Prostate gland (tissue), 2 donors: Measurements from ENCODE around the gene PLA2G3. TPM values are rescaled to one million over a fixed set of nuclear protein-coding genes. Genes with fewer than 3 reads are reported as not detected.

Experiments used
- DNase-seq: peaks from one replicate; pipeline ENCODE4 v3.0.0-alpha.2; 2019; ENCODE audit warnings: low spot score
- H3K27ac ChIP-seq, 2 donors: fragments of 200-600 bp; sonication (generic); 2 replicates each; pipeline ENCODE4 v1.5.1; 2017 to 2019
- H3K27me3 ChIP-seq: fragments of 200-600 bp; sonication (generic); replicated peaks from 2 replicates; pipeline ENCODE4 v1.5.1; 2019; ENCODE audit not compliant: insufficient read depth
- H3K36me3 ChIP-seq, 2 donors: fragments of 200-600 bp; sonication (generic); 1 replicate in 1 of 2; 2 replicates in 1 of 2; pipeline versions ENCODE4 v1.5.1 to v1.8.1; 2017 to 2019
- H3K4me1 ChIP-seq: fragments of 200-600 bp; sonication (generic); replicated peaks from 2 replicates; pipeline ENCODE4 v1.5.1; 2019
- H3K4me3 ChIP-seq, 2 donors: fragments of 200-600 bp; sonication (generic); 2 replicates each; pipeline ENCODE4 v1.5.1; 2017 to 2019
- H3K9me3 ChIP-seq: fragments of 200-600 bp; sonication (generic); 2 replicates; pipeline ENCODE4 v1.5.1; 2017
- POLR2A ChIP-seq: fragments of 450-650 bp; IDR thresholded peaks from one replicate; pipeline ENCODE4 v1.6.1; 2016; ENCODE audit warnings: antibody characterized with exemption, mild to moderate bottlenecking
- POLR2AphosphoS5 ChIP-seq: sonication (generic); formaldehyde crosslinking; IDR thresholded peaks from one replicate; pipeline ENCODE4 v1.6.1; 2017; ENCODE audit warnings: antibody characterized with exemption
- WGBS: methylation state at CpG from one replicate; pipeline ENCODE4 v1.1.5; 2018; 5-methylcytosine and 5-hydroxymethylcytosine counted together
- intact Hi-C: fragments of 100-400 bp; cut with DNase I; formaldehyde crosslinking; loops from one replicate; pipeline ENCODE4 v1.14.2; 2022
- total RNA-seq, 2 donors: library from RNA; depleted of rRNA; stranded (reverse); fragments of >200 nt; gene quantifications; one replicate each; pipeline ENCODE4 v1.1.0, GENCODE V29; 2016
- TF ChIP-seq, protein P1 (sequence below), 4 experiments: fragments of 200-600 bp in 2 of 4; fragments of 450-650 bp in 2 of 4; sonication (generic) in 2 of 4; IDR thresholded peaks; 1 replicate in 3 of 4; 2 replicates in 1 of 4; pipeline ENCODE4 v1.5.1; 2016 to 2019; ENCODE audit warnings: antibody characterized with exemption in 4 of 4, mild to moderate bottlenecking in 2 of 4, moderate library complexity in 2 of 4

Gene PLA2G3
- total RNA-seq, 2 donors from 2014 or later, result 0.23 to 1.5 TPM

DNA sequence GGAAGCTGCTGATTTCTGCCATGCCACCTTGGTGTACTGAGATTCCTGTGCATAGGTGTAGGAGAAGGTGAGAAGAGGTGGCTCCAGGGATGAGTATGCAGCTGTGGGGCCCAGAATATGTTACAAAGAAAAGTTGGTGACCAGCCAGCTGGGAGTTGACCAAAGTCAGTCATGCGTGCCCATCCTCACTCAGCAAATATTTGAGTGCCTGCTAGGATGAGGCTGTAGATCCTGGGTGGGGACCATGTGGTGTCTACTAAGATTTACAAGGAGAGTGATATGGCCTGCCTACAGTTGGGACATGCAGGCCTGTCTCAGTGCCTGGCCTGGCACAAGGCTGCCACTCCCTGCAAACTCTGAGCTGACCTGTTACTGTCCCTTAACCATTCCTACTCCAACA lies 39.0 kb upstream of the PLA2G3 start:
- 44% methylated on average over 1 of the region's 1 CpG for WGBS
- Histone ChIP-seq H3K4me1 (peaks cover 20% of the 10 kb centered on the region), H3K27ac (peak overlapping the region; percentile 77 to 87), H3K9me3 (no peaks in the 10 kb centered on the region), H3K36me3 (no peaks in the 10 kb centered on the region), H3K4me3 (no peak overlapping the region), H3K27me3 (no peaks in the 10 kb centered on the region)
- TF ChIP-seq POLR2AphosphoS5, result peak; percentile 95
- TF ChIP-seq POLR2A, result no peak
- TF ChIP-seq, protein P1, sequence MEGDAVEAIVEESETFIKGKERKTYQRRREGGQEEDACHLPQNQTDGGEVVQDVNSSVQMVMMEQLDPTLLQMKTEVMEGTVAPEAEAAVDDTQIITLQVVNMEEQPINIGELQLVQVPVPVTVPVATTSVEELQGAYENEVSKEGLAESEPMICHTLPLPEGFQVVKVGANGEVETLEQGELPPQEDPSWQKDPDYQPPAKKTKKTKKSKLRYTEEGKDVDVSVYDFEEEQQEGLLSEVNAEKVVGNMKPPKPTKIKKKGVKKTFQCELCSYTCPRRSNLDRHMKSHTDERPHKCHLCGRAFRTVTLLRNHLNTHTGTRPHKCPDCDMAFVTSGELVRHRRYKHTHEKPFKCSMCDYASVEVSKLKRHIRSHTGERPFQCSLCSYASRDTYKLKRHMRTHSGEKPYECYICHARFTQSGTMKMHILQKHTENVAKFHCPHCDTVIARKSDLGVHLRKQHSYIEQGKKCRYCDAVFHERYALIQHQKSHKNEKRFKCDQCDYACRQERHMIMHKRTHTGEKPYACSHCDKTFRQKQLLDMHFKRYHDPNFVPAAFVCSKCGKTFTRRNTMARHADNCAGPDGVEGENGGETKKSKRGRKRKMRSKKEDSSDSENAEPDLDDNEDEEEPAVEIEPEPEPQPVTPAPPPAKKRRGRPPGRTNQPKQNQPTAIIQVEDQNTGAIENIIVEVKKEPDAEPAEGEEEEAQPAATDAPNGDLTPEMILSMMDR (IDR thresholded peaks at IDR 0.05), result no peak
- intact Hi-C loops, result no loop called here
- peak; percentile 91 for DNase-seq

DNA sequence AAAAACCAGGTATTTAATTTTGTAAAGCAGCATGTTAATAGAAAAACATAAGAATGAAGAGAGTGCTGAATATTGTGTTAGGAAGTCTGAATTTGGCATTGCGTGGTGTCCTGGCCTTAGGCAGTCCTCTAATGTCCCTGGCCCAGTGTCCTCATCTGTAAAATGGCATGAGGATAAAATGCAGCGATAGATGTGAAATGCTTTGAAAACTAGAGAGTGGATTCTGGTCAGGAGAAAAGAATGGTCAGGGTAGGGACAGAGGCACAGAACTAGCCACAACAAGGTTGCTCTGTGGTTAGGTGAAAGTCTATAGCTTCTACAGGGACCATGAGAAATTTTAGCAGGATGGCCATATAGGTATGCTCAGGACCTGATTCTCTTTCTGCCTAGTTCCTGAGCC lies 38.6 kb upstream of the PLA2G3 start:
- 96% methylated on average over 2 of the region's 2 CpGs for WGBS
- Histone ChIP-seq H3K4me3 (no peak overlapping the region), H3K27ac (peak overlapping the region; percentile 77 to 87), H3K36me3 (no peaks in the 10 kb centered on the region), H3K9me3 (no peaks in the 10 kb centered on the region), H3K4me1 (peaks cover 20% of the 10 kb centered on the region), H3K27me3 (no peaks in the 10 kb centered on the region)
- no peak for DNase-seq
- intact Hi-C loops, result no loop called here
- TF ChIP-seq, protein P1 (IDR thresholded peaks at IDR 0.05), result no peak
- TF ChIP-seq POLR2A, result no peak
- no peak for TF ChIP-seq POLR2AphosphoS5

DNA sequence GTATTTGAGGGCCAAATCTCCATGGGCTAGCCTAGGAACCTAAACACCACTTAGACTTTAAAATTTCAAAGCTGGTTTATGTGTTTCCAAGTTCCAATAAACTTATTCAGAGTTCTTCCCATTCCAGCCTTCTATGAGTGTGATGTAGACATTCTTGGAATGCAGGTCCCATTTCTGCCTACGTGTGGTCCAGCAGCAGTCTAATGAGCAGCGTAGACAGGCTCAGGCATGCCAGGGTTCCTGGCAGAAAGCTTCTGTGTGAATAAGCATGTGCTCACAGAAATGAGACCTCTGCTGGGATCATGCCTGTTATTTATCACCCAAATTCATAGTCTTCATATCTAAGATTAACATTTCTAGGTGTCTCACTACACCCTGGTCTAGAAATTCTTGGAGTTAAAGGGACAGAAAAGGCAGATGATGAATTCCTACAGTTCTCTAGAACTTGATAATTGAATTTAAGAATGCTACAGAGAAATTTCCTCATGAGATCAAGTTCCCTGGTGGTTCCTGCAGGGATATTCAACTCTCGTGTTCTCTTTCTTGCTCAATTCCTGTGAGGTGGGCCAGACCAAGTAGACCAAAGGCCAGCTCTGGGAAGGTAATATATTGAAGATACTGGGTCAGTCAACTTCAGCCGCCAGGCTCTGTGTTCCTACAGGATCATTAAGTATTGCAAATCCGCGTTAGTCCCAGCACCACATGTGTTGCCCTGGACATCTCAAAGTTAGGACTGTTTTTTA lies 37.3 kb upstream of the PLA2G3 start:
- Histone ChIP-seq H3K4me3 (no peak overlapping the region), H3K27ac (peak overlapping the region; percentile 77 to 87), H3K36me3 (no peaks in the 10 kb centered on the region), H3K9me3 (no peaks in the 10 kb centered on the region), H3K4me1 (peaks cover 20% of the 10 kb centered on the region), H3K27me3 (no peaks in the 10 kb centered on the region)
- peak; percentile 78 for DNase-seq
- intact Hi-C loops, result no loop called here
- TF ChIP-seq, protein P1 (IDR thresholded peaks at IDR 0.05), result peak in 2 of 4 experiments; percentile 8 to 36
- TF ChIP-seq POLR2A (no peak), POLR2AphosphoS5 (peak; percentile 84)
- WGBS, result 60% methylated on average over 6 of the region's 6 CpGs

DNA sequence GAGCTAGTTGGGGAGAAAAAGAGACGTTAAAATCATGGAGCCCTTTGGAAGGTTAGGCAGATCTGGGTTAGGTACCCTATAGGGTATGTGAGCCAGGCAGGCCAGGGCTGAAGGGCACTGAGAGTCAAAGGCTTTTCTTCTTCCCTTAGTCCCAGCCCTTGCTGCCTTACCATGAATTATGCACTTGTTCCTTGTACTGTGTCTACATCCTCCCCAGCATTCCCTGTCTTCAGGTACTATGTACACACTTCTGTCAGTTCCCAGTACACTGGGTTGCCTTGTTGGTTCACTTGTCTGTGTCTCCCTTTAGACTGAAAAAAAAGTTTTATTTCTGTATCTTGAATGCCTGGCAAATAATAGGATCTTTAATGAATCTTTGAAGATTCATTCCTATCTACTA lies 36.6 kb upstream of the PLA2G3 start:
- peak; percentile 49 for DNase-seq
- no peak overlapping the region for H3K4me3 ChIP-seq
- TF ChIP-seq POLR2AphosphoS5 (no peak), POLR2A (no peak)
- TF ChIP-seq, protein P1 (IDR thresholded peaks at IDR 0.05), result no peak
- peaks cover 20% of the 10 kb centered on the region for H3K4me1 ChIP-seq
- WGBS, result 55% methylated on average over 1 of the region's 1 CpG
- no peaks in the 10 kb centered on the region for H3K36me3 ChIP-seq
- intact Hi-C loops, result no loop called here
- no peaks in the 10 kb centered on the region for H3K27me3 ChIP-seq
- peak overlapping the region; percentile 77 to 87 for H3K27ac ChIP-seq
- H3K9me3 ChIP-seq, result no peaks in the 10 kb centered on the region
